Thyroid gland (tissue), 4 donors: ENCODE measurements around the gene OAS1.

Source experiments
- CTCF ChIP-seq, 6 experiments: fragments of 200-600 bp in 3 of 6; fragments of 450-650 bp in 3 of 6; sonication (generic) in 3 of 6; IDR thresholded peaks; one replicate each; pipeline ENCODE4 v1.5.1; 2016 to 2019; ENCODE audit warnings: antibody characterized with exemption in 6 of 6, mild to moderate bottlenecking in 2 of 6, inconsistent platforms in 1 of 6, moderate library complexity in 1 of 6
- POLR2A ChIP-seq, 2 donors: fragments of 450-650 bp; IDR thresholded peaks; one replicate each; pipeline ENCODE4 v1.6.1; 2017; ENCODE audit warnings: antibody characterized with exemption in 2 of 2, mild to moderate bottlenecking in 2 of 2, moderate library complexity in 1 of 2

GRCh38 chr12:112868459-112869041 is 38.2 kb upstream of the OAS1 start:
- TF ChIP-seq CTCF (IDR thresholded peaks at IDR 0.05) (no peak), POLR2A (IDR thresholded peaks at IDR 0.05) (no peak)
